ENCODE measurements around the gene TBC1D10A. TPM values are rescaled to one million over a fixed set of nuclear protein-coding genes. Genes with fewer than 3 reads are reported as not detected.

The TBC1D10A gene
- total RNA-seq, 1 experiment from 2014 or later = 12.6 TPM

- H3F3A ChIP-seq (ENCODE audit: low read length, unreplicated experiment) = no peaks in the 10 kb centered on the region
- no TSS peak for BruUV-seq (replicated peaks)
- ChIA-PET POLR2A (ENCODE audit: unreplicated experiment) (no interaction called here), CTCF (no interaction called here)
- H3K9me3 ChIP-seq (ENCODE audit: low read length) = no peaks in the 10 kb centered on the region
- peaks cover 77% of the 10 kb centered on the region for H3K36me3 ChIP-seq (ENCODE audit: low read depth, low read length)
- no peaks in the 10 kb centered on the region for H3K9me2 ChIP-seq (replicated peaks; ENCODE audit: low read length)
- no peaks in the 10 kb centered on the region for H3K4me1 ChIP-seq (ENCODE audit: insufficient read depth, low read length)
- DNase-seq (no peak), ATAC-seq (no peak)
- no peaks in the 10 kb centered on the region for H4K20me1 ChIP-seq (ENCODE audit: low read length)
- no peak for TF ChIP-seq CTCF (conservative IDR thresholded peaks at IDR 0.05; ENCODE audit: low read depth, low read length)
- no peak for TF ChIP-seq EZH2phosphoT487 (IDR thresholded peaks at IDR 0.05; ENCODE audit: borderline replicate concordance, low read length)
- TF ChIP-seq EZH2 (IDR thresholded peaks at IDR 0.05; ENCODE audit: low read length, unreplicated experiment) = no peak
- H3K9ac ChIP-seq (ENCODE audit: low read length) = no peak overlapping the region
- no peak overlapping the region for H3K4me2 ChIP-seq (ENCODE audit: low read length)
- intact Hi-C loops (cut with micrococcal nuclease) = no loop called here
- H2AFZ ChIP-seq (ENCODE audit: low read length) = no peak overlapping the region
- H3K27ac ChIP-seq (ENCODE audit: low read length) = no peak overlapping the region
- no peaks in the 10 kb centered on the region for H3K27me3 ChIP-seq (ENCODE audit: low read length)
- H3K4me3 ChIP-seq (ENCODE audit: low read length) = no peak overlapping the region
- no peaks in the 10 kb centered on the region for H3K79me2 ChIP-seq (ENCODE audit: low read length)
Measured at GRCh38 chr22:30337461-30337778, 10.7 kb upstream of the TBC1D10A start.

- Histone ChIP-seq H3K79me2 (ENCODE audit: low read length) (no peaks in the 10 kb centered on the region), H3K27me3 (ENCODE audit: low read length) (no peaks in the 10 kb centered on the region), H3K36me3 (ENCODE audit: low read depth, low read length) (peaks cover 75% of the 10 kb centered on the region), H3K9me3 (ENCODE audit: low read length) (no peaks in the 10 kb centered on the region), H2AFZ (ENCODE audit: low read length) (no peak overlapping the region), H3K4me1 (ENCODE audit: insufficient read depth, low read length) (no peaks in the 10 kb centered on the region), H4K20me1 (ENCODE audit: low read length) (no peaks in the 10 kb centered on the region), H3K4me3 (ENCODE audit: low read length) (no peak overlapping the region), H3F3A (ENCODE audit: low read length, unreplicated experiment) (no peaks in the 10 kb centered on the region), H3K27ac (ENCODE audit: low read length) (no peak overlapping the region), H3K9ac (ENCODE audit: low read length) (no peak overlapping the region), H3K9me2 (replicated peaks; ENCODE audit: low read length) (no peaks in the 10 kb centered on the region), H3K4me2 (ENCODE audit: low read length) (no peak overlapping the region)
- CTCF ChIA-PET = no interaction called here
- DNase-seq (no peak), ATAC-seq (no peak)
- POLR2A ChIA-PET (ENCODE audit: unreplicated experiment) = no interaction called here
- intact Hi-C loops (cut with micrococcal nuclease) = no loop called here
- no TSS peak for BruUV-seq (replicated peaks)
- TF ChIP-seq CTCF (conservative IDR thresholded peaks at IDR 0.05; ENCODE audit: low read depth, low read length) (no peak), EZH2 (IDR thresholded peaks at IDR 0.05; ENCODE audit: low read length, unreplicated experiment) (no peak), EZH2phosphoT487 (IDR thresholded peaks at IDR 0.05; ENCODE audit: borderline replicate concordance, low read length) (no peak)
Measured at GRCh38 chr22:30336752-30337460, 10.2 kb upstream of the TBC1D10A start.

- Histone ChIP-seq H3K79me2 (ENCODE audit: low read length) (no peaks in the 10 kb centered on the region), H3F3A (ENCODE audit: low read length, unreplicated experiment) (no peaks in the 10 kb centered on the region), H3K9me2 (replicated peaks; ENCODE audit: low read length) (no peaks in the 10 kb centered on the region), H3K9ac (ENCODE audit: low read length) (no peak overlapping the region), H3K36me3 (ENCODE audit: low read depth, low read length) (peaks cover 72% of the 10 kb centered on the region), H3K9me3 (ENCODE audit: low read length) (no peaks in the 10 kb centered on the region), H3K4me3 (ENCODE audit: low read length) (no peak overlapping the region), H3K27me3 (ENCODE audit: low read length) (no peaks in the 10 kb centered on the region), H4K20me1 (ENCODE audit: low read length) (no peaks in the 10 kb centered on the region), H2AFZ (ENCODE audit: low read length) (no peak overlapping the region), H3K4me1 (ENCODE audit: insufficient read depth, low read length) (no peaks in the 10 kb centered on the region), H3K27ac (ENCODE audit: low read length) (no peak overlapping the region), H3K4me2 (ENCODE audit: low read length) (no peak overlapping the region)
- ATAC-seq (no peak), DNase-seq (no peak)
- intact Hi-C loops (cut with micrococcal nuclease) = no loop called here
- ChIA-PET CTCF (no interaction called here), POLR2A (ENCODE audit: unreplicated experiment) (no interaction called here)
- TF ChIP-seq EZH2phosphoT487 (IDR thresholded peaks at IDR 0.05; ENCODE audit: borderline replicate concordance, low read length) (no peak), EZH2 (IDR thresholded peaks at IDR 0.05; ENCODE audit: low read length, unreplicated experiment) (no peak), CTCF (conservative IDR thresholded peaks at IDR 0.05; ENCODE audit: low read depth, low read length) (no peak)
- no TSS peak for BruUV-seq (replicated peaks)
Measured at GRCh38 chr22:30335236-30335635, 8.5 kb upstream of the TBC1D10A start.

Data from PC-3 (cell line).